K562 (cell line): ENCODE measurements around the gene UBR4. TPM values are rescaled to one million over a fixed set of nuclear protein-coding genes. Genes with fewer than 3 reads are reported as not detected.

Experiments used
- ARNT ChIP-seq, 2 experiments: fragments of 450-650 bp; IDR thresholded peaks; 2 replicates each; pipeline ENCODE4 v1.6.1; 2016; ENCODE audit warnings: mild to moderate bottlenecking in 1 of 2
- CBFA2T2 ChIP-seq: fragments of 450-650 bp; conservative IDR thresholded peaks from 2 replicates; pipeline ENCODE4 v1.6.1; 2017; ENCODE audit warnings: mild to moderate bottlenecking
- DACH1 ChIP-seq: fragments of 450-650 bp; IDR thresholded peaks from 2 replicates; pipeline ENCODE4 v1.6.1; 2018; ENCODE audit not compliant: partially characterized antibody
- E2F3 ChIP-seq: fragments of 250-450 bp; sonication (Bioruptor Pico); IDR thresholded peaks from 2 replicates; pipeline ENCODE4 v1.4.0; 2020; ENCODE audit warnings: mild to moderate bottlenecking
- EP400 ChIP-seq: fragments of 450-650 bp; IDR thresholded peaks from 2 replicates; pipeline ENCODE4 v1.6.1; 2017; ENCODE audit warnings: antibody characterized with exemption, mild to moderate bottlenecking, moderate library complexity
- FIP1L1 ChIP-seq: fragments of 200-400 bp; formaldehyde crosslinking; IDR thresholded peaks from 2 replicates; pipeline ENCODE4 v1.6.1; 2018; ENCODE audit warnings: mild to moderate bottlenecking, low read depth, low read length; ENCODE audit not compliant: poor library complexity, severe bottlenecking
- GABPB1 ChIP-seq: sonication (generic); formaldehyde crosslinking; IDR thresholded peaks from 2 replicates; pipeline ENCODE4 v1.8.0; 2022; ENCODE audit warnings: mild to moderate bottlenecking, missing genetic modification reagents
- HINFP ChIP-seq: fragments of 450-650 bp; conservative IDR thresholded peaks from 2 replicates; pipeline ENCODE4 v1.6.1; 2016; ENCODE audit warnings: missing genetic modification characterization, low read depth, mild to moderate bottlenecking, control low read depth, missing compliant biosample characterization
- KDM1A ChIP-seq, 2 experiments: fragments of 450-650 bp; IDR thresholded peaks; 2 replicates each; pipeline ENCODE4 v1.6.1; 2016; ENCODE audit warnings: mild to moderate bottlenecking in 2 of 2
- MXI1 ChIP-seq: IDR thresholded peaks from 2 replicates; pipeline ENCODE4 v1.6.1; 2011; ENCODE audit warnings: low read depth, mild to moderate bottlenecking, improper control_type of control experiment, low read length
- NR2C1 ChIP-seq, 2 experiments: fragments of 450-650 bp; IDR thresholded peaks; 2 replicates each; pipeline ENCODE4 v1.6.1; 2017; ENCODE audit warnings: mild to moderate bottlenecking in 2 of 2, antibody characterized with exemption in 1 of 2, inconsistent platforms in 1 of 2, missing compliant biosample characterization in 1 of 2, missing genetic modification characterization in 1 of 2
- PCBP2 ChIP-seq: fragments of 200-400 bp; formaldehyde crosslinking; IDR thresholded peaks from 2 replicates; pipeline ENCODE4 v1.6.1; 2018; ENCODE audit warnings: low read length, low read depth, mild to moderate bottlenecking, moderate library complexity; ENCODE audit not compliant: poor library complexity, severe bottlenecking
- POLR2AphosphoS5 ChIP-seq: IDR thresholded peaks from 2 replicates; pipeline ENCODE4 v1.6.1; 2011; ENCODE audit warnings: mild to moderate bottlenecking, low read depth, low read length, moderate library complexity; ENCODE audit not compliant: control insufficient read depth, insufficient read depth
- TCF3 ChIP-seq: sonication (generic); formaldehyde crosslinking; IDR thresholded peaks from 2 replicates; pipeline ENCODE4 v1.4.0; 2020; ENCODE audit warnings: mild to moderate bottlenecking, missing genetic modification reagents
- polyA plus RNA-seq, 8 experiments: library from polyadenylated mRNA; depleted of rRNA in 4 of 8; stranded (reverse) in 5 of 8; unstranded in 3 of 8; fragments of >200 nt; fragmentation: Nextera tagmentation in 2 of 8; fragmentation: Illumina TruSeq in 1 of 8; extraction: Ambion mirVana in 2 of 8; extraction: Trizol in 1 of 8; gene quantifications; 2 replicates each; pipeline versions ENCODE4 v1.2.1 to v1.2.3, GENCODE V29; 2011 to 2014; ENCODE audit warnings: inconsistent platforms in 1 of 8, missing spikeins in 1 of 8
- total RNA-seq, 7 experiments: library from RNA; depleted of rRNA in 6 of 7; stranded (reverse); fragments of >200 nt in 6 of 7; fragmentation: Illumina TruSeq in 2 of 7; extraction: Trizol in 2 of 7; gene quantifications; 2 replicates each; pipeline versions ENCODE4 v1.2.1 to v1.2.3, GENCODE V29; 2011 to 2021; ENCODE audit warnings: low replicate concordance in 1 of 7
- TF ChIP-seq, protein P1 (sequence below): fragments of 450-650 bp; IDR thresholded peaks from 2 replicates; pipeline ENCODE4 v1.6.1; 2017; ENCODE audit warnings: antibody characterized with exemption, mild to moderate bottlenecking
- TF ChIP-seq, protein P2 (sequence below): fragments of 150-350 bp; IDR thresholded peaks from 2 replicates; pipeline ENCODE4 v1.6.1; 2014; ENCODE audit warnings: low read depth, mild to moderate bottlenecking, low read length, borderline replicate concordance

The UBR4 gene
- total and polyA plus RNA-seq, 9 of the 15 experiments (the other 6 are each of a cell fraction or from before 2014, with no cell fraction given) = 55.4 to 277 (median 123) TPM

GRCh38 chr1:19179597-19180264 is 30.3 kb downstream of the UBR4 start (continued):
- TF ChIP-seq, protein P1, sequence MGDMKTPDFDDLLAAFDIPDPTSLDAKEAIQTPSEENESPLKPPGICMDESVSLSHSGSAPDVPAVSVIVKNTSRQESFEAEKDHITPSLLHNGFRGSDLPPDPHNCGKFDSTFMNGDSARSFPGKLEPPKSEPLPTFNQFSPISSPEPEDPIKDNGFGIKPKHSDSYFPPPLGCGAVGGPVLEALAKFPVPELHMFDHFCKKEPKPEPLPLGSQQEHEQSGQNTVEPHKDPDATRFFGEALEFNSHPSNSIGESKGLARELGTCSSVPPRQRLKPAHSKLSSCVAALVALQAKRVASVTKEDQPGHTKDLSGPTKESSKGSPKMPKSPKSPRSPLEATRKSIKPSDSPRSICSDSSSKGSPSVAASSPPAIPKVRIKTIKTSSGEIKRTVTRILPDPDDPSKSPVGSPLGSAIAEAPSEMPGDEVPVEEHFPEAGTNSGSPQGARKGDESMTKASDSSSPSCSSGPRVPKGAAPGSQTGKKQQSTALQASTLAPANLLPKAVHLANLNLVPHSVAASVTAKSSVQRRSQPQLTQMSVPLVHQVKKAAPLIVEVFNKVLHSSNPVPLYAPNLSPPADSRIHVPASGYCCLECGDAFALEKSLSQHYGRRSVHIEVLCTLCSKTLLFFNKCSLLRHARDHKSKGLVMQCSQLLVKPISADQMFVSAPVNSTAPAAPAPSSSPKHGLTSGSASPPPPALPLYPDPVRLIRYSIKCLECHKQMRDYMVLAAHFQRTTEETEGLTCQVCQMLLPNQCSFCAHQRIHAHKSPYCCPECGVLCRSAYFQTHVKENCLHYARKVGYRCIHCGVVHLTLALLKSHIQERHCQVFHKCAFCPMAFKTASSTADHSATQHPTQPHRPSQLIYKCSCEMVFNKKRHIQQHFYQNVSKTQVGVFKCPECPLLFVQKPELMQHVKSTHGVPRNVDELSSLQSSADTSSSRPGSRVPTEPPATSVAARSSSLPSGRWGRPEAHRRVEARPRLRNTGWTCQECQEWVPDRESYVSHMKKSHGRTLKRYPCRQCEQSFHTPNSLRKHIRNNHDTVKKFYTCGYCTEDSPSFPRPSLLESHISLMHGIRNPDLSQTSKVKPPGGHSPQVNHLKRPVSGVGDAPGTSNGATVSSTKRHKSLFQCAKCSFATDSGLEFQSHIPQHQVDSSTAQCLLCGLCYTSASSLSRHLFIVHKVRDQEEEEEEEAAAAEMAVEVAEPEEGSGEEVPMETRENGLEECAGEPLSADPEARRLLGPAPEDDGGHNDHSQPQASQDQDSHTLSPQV = peak; percentile 80; the same call in 1 of the 2 replicates
- TF ChIP-seq KDM1A (IDR thresholded peaks at IDR 0.05) = peak in 1 of 2 experiments; percentile 11; a peak in 1 of 4 replicates
- peak; percentile 66; the same call in 1 of the 2 replicates for TF ChIP-seq GABPB1 (CRISPR knock-in tag)
- no peak for TF ChIP-seq NR2C1 (IDR thresholded peaks at IDR 0.05)
- TF ChIP-seq NR2C1 (tag; IDR thresholded peaks at IDR 0.05) = peak; percentile 73
- TF ChIP-seq ARNT (IDR thresholded peaks at IDR 0.05) = 0 out of 4 replicates have a peak, but pooled peaks have one; percentile 26 to 34
- TF ChIP-seq POLR2AphosphoS5 = peak; percentile 49; the same call in 1 of the 2 replicates
- peak; percentile 63 for TF ChIP-seq CBFA2T2
- TF ChIP-seq, protein P2, sequence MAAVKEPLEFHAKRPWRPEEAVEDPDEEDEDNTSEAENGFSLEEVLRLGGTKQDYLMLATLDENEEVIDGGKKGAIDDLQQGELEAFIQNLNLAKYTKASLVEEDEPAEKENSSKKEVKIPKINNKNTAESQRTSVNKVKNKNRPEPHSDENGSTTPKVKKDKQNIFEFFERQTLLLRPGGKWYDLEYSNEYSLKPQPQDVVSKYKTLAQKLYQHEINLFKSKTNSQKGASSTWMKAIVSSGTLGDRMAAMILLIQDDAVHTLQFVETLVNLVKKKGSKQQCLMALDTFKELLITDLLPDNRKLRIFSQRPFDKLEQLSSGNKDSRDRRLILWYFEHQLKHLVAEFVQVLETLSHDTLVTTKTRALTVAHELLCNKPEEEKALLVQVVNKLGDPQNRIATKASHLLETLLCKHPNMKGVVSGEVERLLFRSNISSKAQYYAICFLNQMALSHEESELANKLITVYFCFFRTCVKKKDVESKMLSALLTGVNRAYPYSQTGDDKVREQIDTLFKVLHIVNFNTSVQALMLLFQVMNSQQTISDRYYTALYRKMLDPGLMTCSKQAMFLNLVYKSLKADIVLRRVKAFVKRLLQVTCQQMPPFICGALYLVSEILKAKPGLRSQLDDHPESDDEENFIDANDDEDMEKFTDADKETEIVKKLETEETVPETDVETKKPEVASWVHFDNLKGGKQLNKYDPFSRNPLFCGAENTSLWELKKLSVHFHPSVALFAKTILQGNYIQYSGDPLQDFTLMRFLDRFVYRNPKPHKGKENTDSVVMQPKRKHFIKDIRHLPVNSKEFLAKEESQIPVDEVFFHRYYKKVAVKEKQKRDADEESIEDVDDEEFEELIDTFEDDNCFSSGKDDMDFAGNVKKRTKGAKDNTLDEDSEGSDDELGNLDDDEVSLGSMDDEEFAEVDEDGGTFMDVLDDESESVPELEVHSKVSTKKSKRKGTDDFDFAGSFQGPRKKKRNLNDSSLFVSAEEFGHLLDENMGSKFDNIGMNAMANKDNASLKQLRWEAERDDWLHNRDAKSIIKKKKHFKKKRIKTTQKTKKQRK = no peak
- no peak for TF ChIP-seq E2F3 (CRISPR knock-in tag)
- TF ChIP-seq PCBP2 = no peak
- TF ChIP-seq EP400 = 0 out of 2 replicates have a peak, but pooled peaks have one; percentile 34
- no peak for TF ChIP-seq DACH1
- TF ChIP-seq MXI1 = no peak
- no peak for TF ChIP-seq HINFP (tag)
- no peak for TF ChIP-seq FIP1L1
- TF ChIP-seq TCF3 = peak; percentile 69; the same call in 1 of the 2 replicates
